Calu3 (cell line): ENCODE measurements around the gene OVOL3. TPM values are rescaled to one million over a fixed set of nuclear protein-coding genes. Genes with fewer than 3 reads are reported as not detected.

Experiments
- BruUV-seq: library from RNA; stranded (reverse); fragments of 400-500 nt; replicated peaks from 2 replicates; lab custom pipeline; 2021; lab: Mats Ljungman, UMichigan
- CTCF ChIA-PET: fragments of 300-600 bp; sonication (Branson Sonifier 250); formaldehyde crosslinking; loops from one replicate; lab custom pipeline; 2022; ENCODE audit warnings: antibody characterized with exemption; lab: Charles Lee
- DNase-seq: peaks from one replicate; pipeline ENCODE4 v3.0.0; 2022
- H3K27ac Mint-ChIP-seq: one replicate; pipeline ENCODE4 v1.8.0; 2022; ENCODE audit warnings: mixed read lengths; ENCODE audit not compliant: unreplicated experiment
- H3K27me3 Mint-ChIP-seq: one replicate; pipeline ENCODE4 v1.8.0; 2022; ENCODE audit warnings: mixed read lengths; ENCODE audit not compliant: unreplicated experiment
- H3K36me3 Mint-ChIP-seq: one replicate; pipeline ENCODE4 v1.8.0; 2022; ENCODE audit warnings: mild to moderate bottlenecking, moderate library complexity, mixed read lengths; ENCODE audit not compliant: insufficient read depth, unreplicated experiment
- H3K4me1 Mint-ChIP-seq: one replicate; pipeline ENCODE4 v1.8.0; 2022; ENCODE audit warnings: mild to moderate bottlenecking, low read depth, mixed read lengths; ENCODE audit not compliant: unreplicated experiment
- H3K4me3 Mint-ChIP-seq: one replicate; pipeline ENCODE4 v1.8.0; 2022; ENCODE audit warnings: mild to moderate bottlenecking, low read depth, moderate library complexity, mixed read lengths; ENCODE audit not compliant: unreplicated experiment
- H3K9me3 Mint-ChIP-seq: one replicate; pipeline ENCODE4 v1.8.0; 2022; ENCODE audit warnings: low read depth, mixed read lengths; ENCODE audit not compliant: unreplicated experiment
- CTCF ChIP-seq: fragments of 200-600 bp; IDR thresholded peaks from one replicate; pipeline ENCODE4 v1.8.0; 2022; ENCODE audit warnings: antibody characterized with exemption; ENCODE audit not compliant: unreplicated experiment
- intact Hi-C: fragments of 100-400 bp; cut with micrococcal nuclease; formaldehyde crosslinking; loops from one replicate; pipeline ENCODE4 v1.10.0; 2022; ENCODE audit not compliant: unreplicated experiment
- total RNA-seq: library from RNA; stranded (reverse); gene quantifications from 2 replicates; pipeline ENCODE4 v1.2.3, GENCODE V29; 2022

Gene OVOL3
- total RNA-seq, 1 experiment from 2014 or later = not detected

GRCh38 chr19:36152352-36153091, 41.6 kb downstream of the OVOL3 start, which contains the start of gene COX7A1:
TSS of gene COX7A1 (minus strand) at chr19:36152447. CDS start at chr19:36152407, 40 bp downstream.
- Mint-ChIP-seq H3K36me3 (peaks cover 55% of the 10 kb centered on the region), H3K9me3 (no peaks in the 10 kb centered on the region), H3K27ac (no peak within 1 kb of the TSS), H3K4me1 (peaks cover 18% of the 10 kb centered on the region), H3K27me3 (no peaks in the 10 kb centered on the region), H3K4me3 (no peak within 1 kb of the TSS)
- no peak for DNase-seq
- CTCF ChIA-PET = interaction anchor here (1.6 kb wide), 1 partner anchor 16 kb away, joined by 6 read pairs; no protein-coding TSS in a partner anchor
- no peak for TF ChIP-seq CTCF
- intact Hi-C loops = no loop called here
- BruUV-seq = no TSS peak

- peaks cover 55% of the 10 kb centered on the region for H3K36me3 Mint-ChIP-seq
- DNase-seq = no peak
- no peak overlapping the region for H3K27ac Mint-ChIP-seq
- no peaks in the 10 kb centered on the region for H3K27me3 Mint-ChIP-seq
- CTCF ChIA-PET = interaction anchor here (1.6 kb wide), 1 partner anchor 17 kb away, joined by 6 read pairs; no protein-coding TSS in a partner anchor
- no TSS peak for BruUV-seq
- H3K9me3 Mint-ChIP-seq = no peaks in the 10 kb centered on the region
- intact Hi-C loops = no loop called here
- H3K4me1 Mint-ChIP-seq = peaks cover 18% of the 10 kb centered on the region
- no peak overlapping the region for H3K4me3 Mint-ChIP-seq
- no peak for TF ChIP-seq CTCF
Observed at GRCh38 chr19:36153126-36153525, 42.2 kb downstream of the OVOL3 start.

- no peak for DNase-seq
- peaks cover 65% of the 10 kb centered on the region for H3K36me3 Mint-ChIP-seq
- TF ChIP-seq CTCF = no peak
- H3K4me1 Mint-ChIP-seq = peaks cover 15% of the 10 kb centered on the region
- BruUV-seq = no TSS peak
- no peaks in the 10 kb centered on the region for H3K27me3 Mint-ChIP-seq
- H3K27ac Mint-ChIP-seq = no peak overlapping the region
- CTCF ChIA-PET = no interaction called here
- no peaks in the 10 kb centered on the region for H3K9me3 Mint-ChIP-seq
- intact Hi-C loops = no loop called here
- no peak overlapping the region for H3K4me3 Mint-ChIP-seq
Observed at GRCh38 chr19:36160821-36161596, 50.1 kb downstream of the OVOL3 start.

Other genes starting within 250 kb of the OVOL3 start
- gene APLP1, start 242.6 kb upstream of the OVOL3 start, total RNA-seq = 11.5 and 15.8 TPM in 2 replicates
- gene NFKBID, start 210.6 kb upstream of the OVOL3 start, total RNA-seq = 14.9 and 15.6 TPM in 2 replicates
- not detected in 2 replicates for gene HCST, start 208.6 kb upstream of the OVOL3 start, total RNA-seq
- not detected in 2 replicates for gene TYROBP, start 202.8 kb upstream of the OVOL3 start, total RNA-seq
- 15.2 and 18.5 TPM in 2 replicates for gene LRFN3, start 174.8 kb upstream of the OVOL3 start, total RNA-seq
- 16.9 and 17.1 TPM in 2 replicates for gene SDHAF1, start 116.0 kb upstream of the OVOL3 start, total RNA-seq
- 19.7 and 23.5 TPM in 2 replicates for gene SYNE4, start 102.3 kb upstream of the OVOL3 start, total RNA-seq
- gene ALKBH6, start 96.9 kb upstream of the OVOL3 start, total RNA-seq = 52.6 and 56.7 TPM in 2 replicates
- gene CLIP3, start 78.3 kb upstream of the OVOL3 start, total RNA-seq = 3.1 and 3.5 TPM in 2 replicates
- 3.2 and 3.3 TPM in 2 replicates for gene THAP8, start 56.9 kb upstream of the OVOL3 start, total RNA-seq
- gene WDR62, start 56.2 kb upstream of the OVOL3 start, total RNA-seq = 25.5 and 29.6 TPM in 2 replicates
- gene POLR2I, start 3.7 kb downstream of the OVOL3 start, total RNA-seq = 91.6 and 92.2 TPM in 2 replicates
- 204 and 210 TPM in 2 replicates for gene TBCB, start 4.3 kb downstream of the OVOL3 start, total RNA-seq
- 823 and 894 TPM in 2 replicates for gene CAPNS1, start 28.9 kb downstream of the OVOL3 start, total RNA-seq
- not detected in 2 replicates for gene COX7A1, start 41.3 kb downstream of the OVOL3 start, total RNA-seq
- gene ZNF565, start 103.5 kb downstream of the OVOL3 start, total RNA-seq = 6.3 and 6.7 TPM in 2 replicates
- gene ZNF146, start 104.0 kb downstream of the OVOL3 start, total RNA-seq = 112 and 123 TPM in 2 replicates